ENCODE data around the gene FGD5.

FGD5 gene

DNA sequence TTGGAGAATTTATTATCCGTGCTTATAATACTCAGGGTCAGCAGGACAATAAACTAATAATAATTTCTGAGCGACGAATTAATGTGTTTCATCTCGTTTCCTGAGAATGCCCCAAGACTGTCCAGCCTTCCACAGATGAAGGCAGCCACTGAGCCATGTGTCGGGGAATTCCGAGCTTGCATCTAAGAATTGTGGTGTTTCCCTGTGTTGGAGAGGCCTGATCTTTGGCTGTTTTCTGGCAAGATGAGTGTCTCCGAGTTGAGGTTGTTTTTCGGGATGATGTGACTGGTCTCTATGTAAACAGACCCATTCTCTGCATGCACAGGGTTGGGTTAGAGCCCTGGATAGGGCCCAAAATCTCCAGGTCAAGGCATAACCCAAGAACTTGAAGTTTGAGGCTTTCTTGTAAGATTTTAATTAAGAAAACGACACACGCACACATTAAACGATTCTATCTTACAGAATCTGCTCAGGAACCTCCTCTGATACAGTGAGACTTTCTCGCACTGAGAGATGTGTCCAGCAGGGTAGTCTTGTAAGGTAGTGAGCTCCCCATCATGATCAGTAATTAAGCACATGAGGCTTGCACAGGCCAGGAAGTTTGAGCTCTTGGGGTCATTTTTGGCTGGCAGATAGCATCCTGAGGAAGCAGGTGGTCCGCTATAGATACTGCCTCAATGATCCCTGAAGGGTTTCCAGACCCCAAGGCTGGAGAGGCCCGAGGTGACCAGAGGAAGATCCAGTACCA, 14.4 kb downstream of the FGD5 start:
- DNase-seq, result no peak

DNA sequence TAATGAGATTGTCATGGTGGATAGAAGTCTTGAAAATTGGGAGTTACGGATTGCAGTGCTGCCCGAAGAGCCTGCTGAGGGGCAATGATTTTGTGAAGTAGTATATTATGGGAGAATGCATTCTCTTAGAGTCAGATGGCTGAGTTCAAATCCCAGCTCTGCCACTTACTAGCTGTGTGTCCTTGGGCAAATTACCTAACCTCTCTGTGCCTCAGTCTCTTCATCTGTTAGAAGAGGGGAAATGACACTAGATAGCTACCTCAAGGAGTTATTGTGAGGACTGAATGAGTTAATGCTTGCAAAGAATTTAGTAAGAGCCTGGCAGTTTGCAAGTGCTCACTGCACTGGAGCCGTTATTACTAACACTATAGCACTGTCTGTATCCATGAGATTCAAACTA, 15.4 kb downstream of the FGD5 start:
- no peak for DNase-seq

DNA sequence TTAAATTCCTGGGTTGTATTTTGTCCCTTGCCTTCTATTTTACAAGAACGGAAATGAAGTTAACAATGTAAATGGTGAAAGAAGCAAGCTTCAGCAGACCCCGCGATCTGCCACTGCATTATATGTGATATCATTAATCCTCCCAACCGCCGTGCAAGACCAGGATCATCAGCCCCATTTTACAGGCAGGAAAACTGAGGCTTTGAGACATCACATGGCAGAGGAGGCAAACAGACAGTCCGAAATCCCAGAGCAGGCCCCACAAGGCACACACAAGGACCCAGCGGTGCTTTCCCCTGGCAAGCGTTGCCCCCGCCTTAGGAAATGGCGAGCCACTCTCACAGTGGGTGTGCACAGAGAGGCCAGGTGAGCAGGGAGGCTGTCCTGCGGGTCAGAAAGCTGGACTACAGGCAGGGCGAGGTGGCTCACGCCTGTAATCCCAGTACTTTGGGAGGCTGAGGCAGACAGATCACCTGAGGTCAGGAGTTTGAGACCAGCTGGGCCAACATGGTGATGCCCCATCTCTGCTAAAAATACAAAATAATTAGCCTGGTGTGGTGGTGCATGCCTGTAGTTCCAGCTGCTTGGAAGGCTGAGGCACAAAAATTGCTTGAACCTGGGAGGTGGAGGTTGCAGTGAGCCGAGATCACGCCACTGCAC, 16.2 kb downstream of the FGD5 start:
- no peak for DNase-seq

DNA sequence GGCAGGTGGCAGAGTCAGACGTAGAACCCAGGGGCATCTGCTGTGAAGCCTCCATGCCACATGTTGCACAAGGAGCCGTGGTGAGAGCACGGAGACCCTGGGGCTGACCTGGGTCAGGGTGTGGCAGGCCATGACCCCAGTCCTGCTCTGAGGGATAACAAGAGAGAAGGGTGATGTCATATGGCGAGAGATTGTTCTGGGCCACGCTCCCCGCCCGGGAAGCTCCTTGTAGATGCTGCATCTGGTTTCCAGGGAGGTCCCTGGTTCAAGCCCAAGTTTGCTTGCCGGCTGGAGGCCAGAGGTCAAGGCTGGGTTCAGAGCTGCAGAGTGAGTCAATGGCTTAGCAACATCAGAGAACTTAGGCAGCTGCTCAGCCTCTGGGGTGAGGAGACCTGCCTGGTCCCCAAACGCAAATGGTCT, 17.3 kb downstream of the FGD5 start:
- no peak for DNase-seq

DNA sequence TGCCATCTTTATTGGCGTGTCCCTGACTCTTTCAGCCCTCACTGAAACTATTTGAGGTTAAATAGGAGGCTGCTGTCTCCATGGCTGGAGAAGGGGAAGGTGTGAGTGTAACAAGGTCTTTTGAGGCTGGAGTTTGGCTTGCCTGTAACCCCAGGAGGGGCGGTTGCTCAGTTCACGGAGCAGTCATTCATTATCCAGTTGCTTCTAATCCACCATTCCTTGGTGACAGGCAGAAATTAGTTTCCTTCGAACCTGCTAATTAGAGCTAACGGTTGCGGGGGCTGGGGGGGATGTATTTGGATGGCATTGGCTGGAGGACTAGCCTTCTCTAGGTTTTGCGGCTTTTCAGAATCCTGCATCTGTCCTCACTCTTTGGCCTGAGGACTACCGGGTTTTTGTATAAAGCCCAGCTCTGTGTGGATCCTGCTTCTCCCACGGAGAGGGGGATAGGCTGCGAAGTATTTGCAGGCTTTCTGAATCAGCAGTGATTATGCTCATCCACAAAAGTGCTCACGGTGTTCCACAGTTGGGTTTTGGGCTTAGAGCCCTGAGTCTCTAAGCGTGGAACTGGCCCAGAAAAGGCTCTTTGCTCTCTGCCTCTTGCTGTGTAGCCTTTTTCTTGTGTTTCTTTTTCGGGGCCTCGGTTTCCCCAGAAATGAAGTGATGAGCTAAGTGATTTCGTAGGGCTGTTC, 18.6 kb downstream of the FGD5 start:
- DNase-seq, result no peak

DNA sequence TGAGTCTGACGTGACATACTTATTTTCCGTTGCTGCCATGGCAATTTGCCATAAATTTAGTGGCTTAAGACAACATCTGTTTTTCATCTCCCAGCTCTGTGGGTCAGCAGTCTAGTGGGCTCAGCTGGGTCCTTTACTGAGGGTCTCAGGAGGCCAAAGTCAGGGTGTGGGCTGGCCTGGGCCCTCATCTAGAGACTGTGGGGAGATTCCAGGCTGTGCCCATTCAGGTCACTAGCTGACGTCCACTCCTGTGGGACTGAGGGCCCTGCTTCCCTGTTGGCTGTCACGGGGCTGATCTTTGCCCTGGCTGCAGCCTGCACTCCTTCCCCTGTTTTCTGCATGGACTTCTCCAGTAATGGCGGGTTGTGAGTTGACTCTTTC, 19.1 kb downstream of the FGD5 start:
- no peak for DNase-seq

DNA sequence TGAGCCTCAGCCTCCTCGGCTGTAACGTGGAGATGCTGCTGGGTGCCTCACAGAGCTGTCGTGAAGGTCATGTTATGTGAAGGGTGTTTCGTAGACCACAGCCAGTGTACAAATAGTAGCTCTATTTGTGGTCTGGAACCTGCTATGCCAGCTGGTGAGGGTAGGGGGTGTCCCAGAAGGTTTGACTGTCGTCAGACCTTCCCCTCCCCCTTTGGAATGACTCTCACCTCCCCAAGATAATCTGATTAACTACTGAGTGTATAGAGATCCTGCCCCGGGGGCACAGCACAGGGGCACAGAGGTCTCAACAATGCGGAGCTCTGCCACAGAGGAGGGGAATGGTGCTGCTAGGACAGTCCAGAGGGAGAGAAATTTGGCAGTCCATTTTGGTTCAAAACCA, 20.5 kb downstream of the FGD5 start:
- DNase-seq, result no peak

DNA sequence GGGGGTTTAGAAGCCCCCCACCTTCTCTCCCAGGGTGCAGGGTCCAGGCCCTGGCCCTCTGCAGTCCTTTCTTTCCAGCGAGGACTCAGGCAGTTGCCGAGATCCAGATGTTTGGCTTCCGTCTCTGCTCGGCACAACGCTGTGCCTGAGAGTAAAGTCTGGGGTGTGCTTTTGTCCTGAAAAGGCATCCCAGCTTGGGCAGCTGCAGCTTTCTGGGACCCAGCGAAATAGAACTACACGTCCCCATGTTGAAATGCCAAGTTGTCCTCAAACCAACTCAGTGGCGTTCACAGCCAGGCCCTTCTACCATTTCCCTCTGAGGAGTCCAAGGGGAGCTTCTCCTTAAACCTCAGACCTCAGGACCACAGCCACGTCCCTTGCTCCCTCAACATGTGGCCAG, 23.1 kb downstream of the FGD5 start:
- DNase-seq, result no peak

DNA sequence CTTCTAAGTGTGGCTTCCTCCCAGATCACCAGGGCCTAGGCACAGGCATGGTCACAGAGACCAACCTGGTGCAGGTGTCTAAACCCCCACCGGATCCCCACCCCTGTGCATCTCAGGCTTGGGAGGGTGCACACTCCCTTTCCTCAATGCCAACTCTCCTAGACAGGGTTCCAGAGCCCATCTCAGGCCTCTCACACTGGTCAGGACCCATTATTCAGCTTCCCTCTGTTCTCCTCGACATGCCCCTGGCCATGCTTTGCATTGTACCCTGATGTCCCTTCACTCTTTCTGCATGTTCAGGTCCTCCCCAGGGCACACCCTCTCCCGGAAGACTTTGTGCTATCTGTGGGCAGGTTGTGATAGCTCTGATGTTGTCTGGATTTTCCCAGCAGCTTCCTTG, 23.5 kb downstream of the FGD5 start:
- DNase-seq, result no peak

DNA sequence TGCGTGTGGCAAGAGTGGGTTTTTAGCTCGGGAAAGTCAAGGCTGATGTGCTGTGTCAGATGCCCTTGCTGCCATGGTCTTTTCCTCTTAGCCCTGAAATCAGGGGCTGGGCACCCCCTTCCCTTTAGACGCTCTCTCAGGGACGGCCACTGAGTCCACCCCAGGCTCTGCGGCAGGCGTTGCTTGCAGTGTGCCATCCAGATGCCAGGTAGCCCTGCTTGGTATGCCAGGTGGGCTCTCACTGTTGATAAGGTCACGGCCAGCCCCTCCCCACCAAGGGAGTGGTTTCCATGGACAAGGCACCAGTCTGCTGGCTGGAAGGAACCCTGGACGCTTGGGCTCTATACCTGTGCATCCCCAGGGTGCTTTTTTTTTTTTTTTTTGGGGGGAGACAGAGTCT, 24.6 kb downstream of the FGD5 start:
- no peak for DNase-seq

DNA sequence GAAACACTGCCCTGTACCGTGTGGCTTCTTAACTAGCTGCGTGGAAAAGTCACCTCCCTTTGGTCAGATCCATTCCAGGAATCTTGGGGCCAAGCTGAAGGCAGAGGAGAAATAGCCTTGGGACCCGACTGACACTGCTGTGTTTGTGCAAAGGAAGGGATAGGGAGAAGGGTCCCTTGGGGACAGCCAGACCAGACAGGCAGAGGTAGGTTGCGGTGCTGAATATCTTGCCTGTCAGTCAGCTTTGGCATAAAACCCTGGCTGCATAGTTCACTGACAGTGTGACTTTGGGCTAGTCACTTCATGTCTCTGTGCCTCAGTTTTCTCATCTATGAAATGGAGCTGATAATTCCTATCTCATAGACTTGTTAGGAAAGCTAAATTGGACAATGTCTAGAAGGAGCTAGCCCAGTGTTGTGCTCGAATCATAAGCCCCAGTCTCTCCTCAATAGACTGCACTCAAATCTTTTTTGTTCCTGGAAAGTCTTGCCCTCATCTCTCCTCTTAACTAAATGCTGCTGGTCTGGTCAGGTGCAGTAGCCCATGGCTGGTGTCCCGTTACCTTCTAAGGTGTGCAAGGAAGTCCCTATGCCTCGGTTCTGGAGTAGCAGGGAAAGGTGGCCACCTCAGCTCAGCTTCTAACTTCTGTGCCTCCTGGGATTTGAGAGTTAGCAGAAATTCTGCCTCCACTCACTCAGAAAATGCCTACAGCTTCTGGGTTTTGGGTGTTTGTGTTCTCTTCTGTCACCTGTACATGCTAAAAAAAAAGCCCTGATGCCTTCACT, 25.8 kb downstream of the FGD5 start:
- DNase-seq, result no peak

DNA sequence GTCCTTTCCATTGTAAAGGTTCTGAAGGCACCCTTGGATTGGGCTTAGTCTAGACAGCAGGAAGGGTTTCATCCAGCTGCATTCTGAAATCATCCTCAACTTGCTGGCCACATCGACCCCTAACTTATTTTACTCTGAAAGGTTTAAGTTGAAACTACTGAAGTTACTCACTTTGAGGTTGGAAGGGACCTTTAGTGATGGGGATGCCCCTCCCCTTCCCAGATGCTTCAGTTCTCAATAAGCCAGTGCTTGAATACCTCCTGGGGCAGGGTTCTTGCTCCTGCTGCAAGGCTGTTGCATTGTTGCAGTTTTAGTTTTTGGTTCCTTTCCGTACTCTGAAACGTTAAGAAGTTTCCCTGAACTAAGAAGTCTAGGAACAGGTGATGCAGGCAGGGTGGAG, 26.4 kb downstream of the FGD5 start:
- DNase-seq, result no peak

DNA sequence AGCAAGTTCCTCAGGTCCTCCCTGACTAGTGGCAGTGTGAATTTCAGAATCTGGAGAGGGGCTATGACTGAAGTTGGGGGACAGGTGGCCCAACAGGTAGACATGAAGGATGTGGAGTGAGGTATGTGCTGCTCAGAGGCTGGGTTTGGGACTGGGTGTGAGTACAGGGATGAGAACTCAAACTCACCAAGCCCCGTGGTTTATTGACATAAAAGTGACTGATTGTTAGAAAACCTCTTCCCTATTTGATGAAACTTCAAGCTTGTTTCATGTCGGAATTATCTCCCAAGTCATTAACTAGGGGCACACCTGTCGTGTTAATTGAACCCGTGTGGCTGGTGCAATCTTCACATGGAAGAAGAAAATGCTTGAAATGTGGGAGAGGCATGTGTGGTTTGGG, 27.1 kb downstream of the FGD5 start:
- DNase-seq, result no peak

DNA sequence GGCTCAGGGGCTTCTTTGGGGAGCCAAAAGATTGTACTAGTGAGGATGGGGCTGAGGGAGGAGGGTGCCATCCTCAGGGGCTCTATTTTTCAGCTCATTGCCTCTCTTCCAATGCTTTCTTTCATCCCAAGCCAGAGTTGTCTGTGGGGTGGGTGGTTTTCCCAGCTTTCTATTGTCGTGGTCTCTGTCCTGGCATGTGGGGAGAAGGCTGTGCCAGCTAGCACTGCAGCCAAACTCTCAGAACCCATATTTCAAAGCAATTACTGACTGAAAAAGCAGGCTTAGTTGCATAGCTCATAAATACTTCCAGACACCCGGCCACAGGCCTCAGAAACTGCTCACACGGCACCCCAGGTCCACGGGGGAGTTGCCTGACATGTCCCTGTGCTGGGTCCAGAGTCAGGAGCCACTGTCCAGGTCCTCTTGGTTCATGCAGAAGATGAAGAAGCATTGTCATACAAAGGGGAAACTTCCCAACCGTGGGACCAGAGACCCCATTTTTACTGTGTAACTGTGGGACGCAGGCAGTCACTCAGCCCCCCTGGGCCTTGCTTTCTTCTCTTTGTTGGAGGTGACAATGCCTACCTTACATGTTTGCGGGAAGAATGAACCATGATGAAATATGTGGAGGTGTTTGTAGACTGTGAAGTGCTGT, 27.6 kb downstream of the FGD5 start:
- no peak for DNase-seq

DNA sequence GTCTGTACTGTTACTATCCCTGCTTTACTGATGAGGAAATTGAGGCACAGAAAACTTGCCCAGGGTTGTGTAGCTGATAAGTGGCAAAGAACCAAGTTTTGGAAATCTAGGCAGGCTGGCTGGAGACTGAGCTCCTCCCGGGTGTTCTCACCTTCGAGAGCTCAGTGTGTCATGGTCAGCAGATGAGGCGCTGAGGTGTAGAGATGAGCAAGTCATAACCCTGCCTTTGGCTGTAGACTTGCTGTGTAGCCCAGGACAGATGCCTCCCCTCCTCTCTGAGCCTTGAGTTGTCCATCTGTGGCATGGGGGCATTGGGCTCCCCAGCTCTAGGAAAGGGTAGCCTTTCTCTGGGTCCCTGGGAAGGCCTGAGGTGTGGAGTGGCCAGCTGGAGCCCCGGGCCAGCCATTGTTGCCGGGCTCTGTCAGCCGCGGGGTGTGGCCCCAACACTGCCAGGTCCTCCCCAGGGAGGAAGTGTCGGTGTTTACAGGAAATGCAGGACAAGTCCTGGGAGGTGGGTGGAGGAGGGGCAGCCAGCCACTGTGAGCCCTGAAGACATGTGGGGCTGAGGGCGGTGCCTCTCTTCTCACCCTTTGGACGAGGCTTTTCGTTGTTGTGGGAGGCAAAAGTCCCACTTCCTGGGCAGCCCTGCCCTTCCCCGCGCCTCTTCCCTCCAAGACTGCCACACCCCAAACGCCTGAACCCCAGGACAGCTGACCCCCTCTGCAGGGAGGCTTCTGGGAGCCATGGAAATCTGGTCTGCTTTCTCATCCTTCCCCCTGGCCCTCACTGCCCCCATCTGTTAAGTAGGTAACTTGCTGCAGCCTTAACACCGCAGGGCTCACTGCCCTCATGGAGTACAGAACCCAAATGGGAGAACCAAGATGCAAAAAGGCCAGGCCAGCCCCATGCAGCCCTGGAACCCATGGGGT, 29.1 kb downstream of the FGD5 start:
- no peak for DNase-seq

DNA sequence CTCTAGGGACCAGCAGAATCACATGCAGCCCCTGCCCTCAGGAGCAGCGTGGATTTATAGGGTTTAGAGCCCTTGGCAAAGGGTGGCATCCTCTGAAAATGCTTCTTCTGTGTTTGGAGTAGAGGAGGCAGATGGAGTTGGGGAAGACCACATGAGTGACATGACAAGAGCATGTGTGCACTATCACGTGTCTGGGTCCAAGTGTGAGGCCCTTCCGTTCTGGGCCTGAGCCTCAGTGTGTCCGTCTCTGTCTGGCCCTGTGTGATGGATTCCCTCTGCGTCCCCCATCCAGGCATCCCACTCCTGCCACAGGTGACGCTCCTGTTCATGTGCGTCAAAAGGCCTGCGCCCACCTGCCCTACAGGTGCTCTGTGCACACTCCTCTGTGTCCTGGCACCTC, 30.1 kb downstream of the FGD5 start:
- no peak for DNase-seq

DNA sequence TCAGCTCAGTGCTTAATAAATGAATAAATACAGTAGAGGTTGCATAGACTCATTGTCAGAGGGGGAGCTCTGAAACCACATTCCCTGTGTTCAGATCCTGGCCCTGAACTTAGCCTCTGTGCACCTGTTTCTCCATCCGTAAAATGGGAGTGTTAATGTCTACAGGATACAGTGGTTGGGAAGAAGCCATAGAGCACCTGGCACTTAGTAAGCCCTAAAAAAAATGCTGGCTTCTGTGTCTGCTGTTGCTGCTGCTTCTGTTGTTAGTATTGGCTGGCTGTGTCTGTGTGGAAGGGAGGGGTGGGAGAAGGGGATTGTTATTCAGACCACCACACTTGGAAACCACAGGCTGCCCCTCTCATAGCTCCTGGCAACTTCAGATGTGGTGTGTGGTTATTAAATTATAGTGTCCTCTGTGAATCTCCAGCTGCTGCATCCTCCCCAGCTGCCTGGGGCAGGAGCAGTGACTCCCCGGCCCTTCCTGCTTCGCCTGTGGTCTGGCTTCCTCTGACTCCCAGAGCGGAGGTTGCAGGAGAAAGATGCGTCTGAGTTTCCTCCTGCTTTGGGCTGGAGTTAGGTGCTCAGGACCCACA, 31.0 kb downstream of the FGD5 start:
- no peak for DNase-seq

DNA sequence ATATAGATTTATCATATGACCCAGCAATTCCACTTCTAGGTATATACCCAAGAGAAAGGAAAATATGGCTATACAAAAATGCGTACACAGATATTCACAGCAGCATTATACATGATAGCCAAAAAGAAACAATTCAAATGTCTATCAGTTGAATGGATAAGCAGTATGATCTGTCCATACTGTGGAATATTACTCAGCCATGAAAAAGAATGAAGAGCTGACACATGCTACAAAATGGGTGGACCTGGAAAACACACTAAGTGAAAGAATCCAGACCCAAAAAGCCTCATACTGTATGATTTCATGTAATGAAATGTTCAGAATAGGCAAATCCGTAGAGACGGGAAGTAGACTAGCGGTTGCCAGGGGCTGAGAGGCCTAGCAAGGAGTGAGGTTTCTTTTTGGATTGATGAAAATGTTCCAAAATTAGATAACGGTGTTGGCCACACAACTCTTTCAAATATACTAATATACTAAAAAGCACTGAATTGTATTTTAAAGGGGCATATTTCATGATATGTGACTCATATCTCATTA, 33.4 kb downstream of the FGD5 start:
- no peak for DNase-seq

DNA sequence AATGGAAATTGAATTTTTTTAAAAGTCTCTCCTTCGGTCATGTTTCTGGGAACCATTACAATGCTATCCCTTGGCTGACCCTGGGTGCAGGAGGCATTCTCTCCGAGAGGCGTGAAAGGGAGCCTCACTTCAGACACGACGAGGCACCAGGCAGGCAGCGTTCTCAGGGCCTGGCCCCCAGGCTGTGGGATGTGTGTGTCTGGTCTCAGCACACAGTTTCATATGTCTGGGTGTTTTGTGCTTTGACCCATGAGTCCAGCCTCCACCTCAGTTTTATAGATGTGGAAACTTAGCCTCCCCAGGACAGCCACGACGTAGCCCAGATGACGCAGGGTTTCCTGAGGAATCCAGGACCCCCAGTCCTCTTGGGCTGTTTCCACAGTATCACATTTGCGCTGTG, 34.0 kb downstream of the FGD5 start:
- no peak for DNase-seq

DNA sequence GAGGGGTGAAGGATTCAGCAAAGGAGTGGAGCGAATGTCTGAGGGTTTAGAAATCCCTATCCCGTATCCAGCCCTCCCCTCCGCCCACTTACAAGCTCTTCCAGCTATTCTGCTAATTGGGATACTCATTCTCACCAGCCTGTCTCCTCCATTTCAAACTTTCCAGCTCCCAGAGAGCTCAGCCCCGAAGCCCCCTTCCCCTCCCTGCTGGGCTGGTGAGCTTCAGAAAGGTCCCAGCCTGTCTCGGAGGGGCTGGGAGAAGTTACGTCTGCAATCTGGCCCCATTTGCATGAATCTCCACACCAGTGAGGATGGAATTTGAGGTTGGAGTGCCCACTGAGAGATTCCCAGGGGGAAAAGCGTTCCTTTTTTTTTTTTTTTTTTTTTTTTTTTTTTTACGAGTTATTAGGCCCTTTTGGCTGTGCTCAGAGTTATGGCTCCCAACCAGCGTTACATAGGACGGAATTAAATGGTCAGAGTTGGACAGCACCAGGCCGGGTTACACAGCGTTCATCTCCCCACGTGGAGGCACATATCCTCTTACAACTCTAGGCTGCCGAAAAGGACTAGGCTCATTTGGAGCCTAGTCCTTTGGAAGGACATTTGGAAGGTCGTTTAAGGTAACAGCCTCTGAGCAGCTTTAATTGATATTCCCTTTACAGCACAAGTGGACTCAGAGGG, 34.6 kb downstream of the FGD5 start:
- no peak for DNase-seq

DNA sequence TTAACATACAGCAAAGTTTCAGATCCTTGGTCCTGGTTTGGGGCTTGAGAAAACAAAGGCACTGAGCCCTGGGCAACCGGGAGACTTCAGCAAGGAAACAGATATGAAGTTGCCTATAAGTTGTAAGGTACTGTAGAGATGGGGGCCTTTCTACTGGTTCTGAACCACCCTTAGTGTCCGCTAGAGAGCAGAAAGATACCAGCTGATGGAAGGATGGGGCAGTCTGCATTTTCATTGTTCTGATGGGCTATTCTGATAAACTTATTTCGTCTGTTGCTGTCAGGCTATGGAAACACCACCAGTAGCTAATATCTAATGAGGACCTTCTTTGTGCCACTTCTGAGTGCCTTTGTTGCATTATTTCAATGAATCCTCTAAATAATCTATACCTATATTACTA, 38.7 kb downstream of the FGD5 start:
- no peak for DNase-seq
